GM12801 (cell line): ENCODE data around the gene POU2F3.

ENCODE experiments used
- TF ChIP-seq, protein P1 (sequence below): IDR thresholded peaks from one replicate; pipeline ENCODE4 v1.5.1; 2011; ENCODE audit warnings: control low read depth; ENCODE audit not compliant: insufficient read length; ENCODE audit errors: extremely low read depth

The POU2F3 gene

GRCh38 chr11:120284272-120284671 lies 44.3 kb downstream of the POU2F3 start:
- TF ChIP-seq, protein P1, sequence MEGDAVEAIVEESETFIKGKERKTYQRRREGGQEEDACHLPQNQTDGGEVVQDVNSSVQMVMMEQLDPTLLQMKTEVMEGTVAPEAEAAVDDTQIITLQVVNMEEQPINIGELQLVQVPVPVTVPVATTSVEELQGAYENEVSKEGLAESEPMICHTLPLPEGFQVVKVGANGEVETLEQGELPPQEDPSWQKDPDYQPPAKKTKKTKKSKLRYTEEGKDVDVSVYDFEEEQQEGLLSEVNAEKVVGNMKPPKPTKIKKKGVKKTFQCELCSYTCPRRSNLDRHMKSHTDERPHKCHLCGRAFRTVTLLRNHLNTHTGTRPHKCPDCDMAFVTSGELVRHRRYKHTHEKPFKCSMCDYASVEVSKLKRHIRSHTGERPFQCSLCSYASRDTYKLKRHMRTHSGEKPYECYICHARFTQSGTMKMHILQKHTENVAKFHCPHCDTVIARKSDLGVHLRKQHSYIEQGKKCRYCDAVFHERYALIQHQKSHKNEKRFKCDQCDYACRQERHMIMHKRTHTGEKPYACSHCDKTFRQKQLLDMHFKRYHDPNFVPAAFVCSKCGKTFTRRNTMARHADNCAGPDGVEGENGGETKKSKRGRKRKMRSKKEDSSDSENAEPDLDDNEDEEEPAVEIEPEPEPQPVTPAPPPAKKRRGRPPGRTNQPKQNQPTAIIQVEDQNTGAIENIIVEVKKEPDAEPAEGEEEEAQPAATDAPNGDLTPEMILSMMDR = no peak

GRCh38 chr11:120285256-120285655 lies 45.3 kb downstream of the POU2F3 start:
- TF ChIP-seq, protein P1 = no peak

DNA sequence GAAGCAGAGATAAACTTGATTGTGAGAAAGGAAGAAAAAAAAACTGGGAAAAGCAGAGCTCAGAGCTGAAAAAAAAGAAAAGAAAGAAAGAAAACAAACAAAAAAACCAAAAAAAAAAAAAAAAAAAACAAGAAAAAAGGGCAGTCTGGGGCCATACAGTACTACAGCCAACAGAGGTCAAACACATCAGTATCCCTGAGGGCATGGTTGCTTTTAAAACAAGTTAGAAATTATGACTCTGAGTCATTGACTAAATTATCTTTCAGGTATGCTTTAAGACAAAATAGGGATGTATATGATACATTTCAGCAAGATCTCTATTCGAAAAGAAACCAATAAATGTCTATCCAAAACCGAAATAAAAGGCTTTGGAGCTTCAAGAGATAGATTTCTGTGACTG lies 48.1 kb downstream of the POU2F3 start:
- TF ChIP-seq, protein P1 = no peak

- TF ChIP-seq, protein P1 = no peak
Measured at GRCh38 chr11:120289426-120289825, 49.5 kb downstream of the POU2F3 start.

- TF ChIP-seq, protein P1 = no peak
Measured at GRCh38 chr11:120290956-120291355, 51.0 kb downstream of the POU2F3 start.

DNA sequence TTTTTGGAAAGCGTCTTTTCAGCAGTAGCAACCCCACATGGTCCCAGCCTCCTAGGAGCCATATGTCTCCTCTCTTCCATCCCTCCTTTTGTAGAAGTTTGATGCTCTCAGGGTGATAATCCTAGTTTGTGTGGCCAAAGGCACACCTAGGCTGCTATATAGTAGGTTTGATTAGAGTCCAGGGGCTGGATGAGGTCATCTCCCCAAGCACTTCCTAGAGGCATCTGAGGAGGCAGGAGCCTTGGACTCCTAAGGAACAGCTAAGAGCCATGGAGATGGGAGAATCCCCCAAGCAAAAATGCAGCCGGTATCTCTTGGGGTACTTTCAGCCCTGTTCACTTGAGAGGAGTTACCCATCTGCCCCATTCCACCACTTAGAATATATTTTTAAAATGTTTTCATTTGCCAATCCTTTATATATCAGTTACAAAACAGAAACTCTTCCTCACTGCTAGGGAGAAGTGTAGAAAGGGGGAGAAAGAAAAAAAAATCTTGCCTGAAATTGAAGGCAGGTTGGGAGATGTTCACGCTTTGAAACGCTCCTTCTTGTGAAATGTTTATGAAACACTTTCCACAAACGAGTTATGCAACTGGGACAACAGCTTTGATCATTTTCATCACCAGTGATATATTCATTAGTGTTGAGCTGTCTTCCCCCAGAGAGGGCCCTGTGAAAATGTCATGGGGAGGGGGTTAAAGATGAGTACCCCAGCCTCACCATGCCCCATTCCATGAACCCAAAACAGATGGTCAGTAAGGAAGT lies 53.3 kb downstream of the POU2F3 start:
- TF ChIP-seq, protein P1 = no peak

GRCh38 chr11:120294096-120294495 lies 54.2 kb downstream of the POU2F3 start:
- TF ChIP-seq, protein P1 = no peak

- TF ChIP-seq, protein P1 = no peak
Measured at GRCh38 chr11:120295099-120295498, 55.2 kb downstream of the POU2F3 start.
